ENCODE measurements around the gene AGAP1.

The AGAP1 gene

GRCh38 chr2:236158969-236159777 is 665.3 kb downstream of the AGAP1 start:
- no peak for DNase-seq

- DNase-seq = no peak
These were observed 665.9 kb downstream of the AGAP1 start for GRCh38 chr2:236159778-236160170.

GRCh38 chr2:236160366-236161081 is 666.7 kb downstream of the AGAP1 start:
- no peak for DNase-seq

DNA sequence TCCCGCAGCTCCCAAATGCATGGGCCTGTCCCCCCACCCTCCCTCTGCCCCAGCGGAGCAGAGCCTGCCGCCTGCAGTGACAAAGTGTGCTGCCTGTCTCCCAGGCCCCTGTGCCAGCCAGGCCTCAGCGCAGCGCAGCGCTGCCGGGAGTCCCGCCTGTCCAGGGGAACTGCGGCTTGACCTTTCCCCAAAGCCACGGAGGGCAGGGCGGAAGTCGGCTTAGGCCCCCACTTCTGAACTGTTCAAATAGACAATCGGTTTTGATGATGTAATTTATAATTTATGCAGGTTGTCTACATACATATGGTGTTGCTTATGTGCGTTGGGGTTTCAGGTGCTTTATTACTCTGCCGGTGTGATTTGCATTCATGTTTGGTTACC is 667.2 kb downstream of the AGAP1 start:
- no peak for DNase-seq

DNA sequence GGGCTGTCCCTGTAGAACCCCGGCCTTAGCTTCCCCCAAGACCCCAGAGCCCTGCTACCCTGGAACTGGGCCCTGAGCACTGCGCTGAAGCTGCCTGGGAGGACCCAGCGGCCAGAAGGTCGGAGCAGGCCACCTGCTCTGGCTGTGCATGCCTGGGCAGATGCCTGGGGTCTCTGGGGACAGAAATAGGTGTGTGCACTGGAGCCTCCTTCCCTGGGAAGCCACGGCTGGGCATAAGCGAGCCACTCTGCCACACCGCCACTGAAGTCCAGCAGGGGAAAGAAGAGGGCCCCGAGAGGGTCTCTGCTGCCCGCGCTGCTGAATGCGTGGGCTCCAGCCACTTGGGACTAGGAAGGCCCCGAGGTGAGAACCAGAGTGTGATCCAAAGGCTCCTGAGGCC is 667.7 kb downstream of the AGAP1 start:
- no peak for DNase-seq

DNA sequence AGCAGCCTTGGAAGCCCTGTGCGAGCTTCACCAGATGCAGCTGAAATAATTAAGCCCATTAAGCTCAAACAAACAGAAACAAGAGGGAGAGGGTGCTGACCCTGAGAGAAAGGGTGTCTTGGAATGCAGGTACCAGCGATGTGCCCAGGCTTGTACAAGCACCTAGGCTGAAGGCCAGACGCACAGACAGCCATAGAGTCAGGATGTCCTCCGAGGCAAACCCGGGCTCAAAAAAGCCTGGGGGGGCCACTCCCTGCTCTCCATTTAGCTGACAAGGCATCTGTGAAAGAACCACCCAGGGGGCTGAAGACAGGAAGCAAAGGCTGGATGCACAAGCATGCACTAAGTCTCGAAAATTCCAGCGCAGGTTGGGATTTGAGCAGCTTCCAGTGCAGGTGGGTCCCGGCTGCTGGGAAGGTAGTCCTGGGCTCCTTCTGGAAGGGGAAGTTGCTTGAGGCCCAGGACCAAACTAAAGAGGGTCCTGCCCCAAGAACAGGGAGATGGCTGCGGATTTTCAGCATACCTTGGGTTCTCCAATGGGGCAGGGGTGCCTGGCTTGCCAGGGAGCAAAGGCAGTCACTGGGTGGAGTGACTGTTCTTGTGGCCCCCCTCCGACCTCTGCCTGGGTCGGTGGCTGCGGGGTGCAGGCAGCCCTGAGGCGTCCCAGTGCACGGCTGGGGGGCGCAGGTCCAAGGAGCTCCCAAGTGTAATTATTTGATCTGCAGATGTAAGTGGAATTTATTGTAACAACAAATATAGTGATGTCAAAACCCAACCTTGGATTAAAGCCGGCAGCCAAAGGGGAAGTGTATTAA is 668.4 kb downstream of the AGAP1 start:
- DNase-seq = no peak

DNA sequence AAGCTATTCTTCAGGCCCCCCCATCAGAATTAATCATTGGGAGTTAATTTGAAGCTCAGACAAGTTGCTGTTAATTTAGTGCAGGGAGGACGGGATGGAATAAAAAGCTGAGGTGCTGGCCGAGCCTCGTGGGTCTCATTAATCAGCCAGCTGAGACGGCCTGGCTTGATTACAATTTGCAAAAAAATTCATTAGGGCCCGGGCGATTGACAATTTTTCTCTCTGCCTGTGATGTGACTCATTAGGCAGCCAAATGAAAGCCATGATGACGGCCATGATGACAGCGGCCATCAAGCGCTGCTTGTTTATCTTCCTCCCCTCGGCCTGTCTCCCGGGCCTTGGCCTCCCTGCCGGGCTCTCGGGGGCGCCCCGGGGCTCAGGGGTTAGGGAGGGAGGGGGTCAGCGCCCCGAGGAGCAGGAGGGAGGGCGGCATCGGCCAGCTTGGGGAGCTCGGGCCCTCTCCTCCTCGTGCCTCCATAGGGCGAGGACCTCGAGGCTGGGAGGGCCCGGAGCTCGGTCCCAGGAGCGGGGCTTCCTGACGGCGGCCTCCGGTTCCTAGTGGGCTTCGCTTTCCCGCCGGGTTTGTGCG is 669.1 kb downstream of the AGAP1 start:
- DNase-seq = no peak

GRCh38 chr2:236163471-236164200 is 669.8 kb downstream of the AGAP1 start:
- no peak for DNase-seq

- no peak for DNase-seq
These were observed 670.5 kb downstream of the AGAP1 start for GRCh38 chr2:236164201-236164924.

DNA sequence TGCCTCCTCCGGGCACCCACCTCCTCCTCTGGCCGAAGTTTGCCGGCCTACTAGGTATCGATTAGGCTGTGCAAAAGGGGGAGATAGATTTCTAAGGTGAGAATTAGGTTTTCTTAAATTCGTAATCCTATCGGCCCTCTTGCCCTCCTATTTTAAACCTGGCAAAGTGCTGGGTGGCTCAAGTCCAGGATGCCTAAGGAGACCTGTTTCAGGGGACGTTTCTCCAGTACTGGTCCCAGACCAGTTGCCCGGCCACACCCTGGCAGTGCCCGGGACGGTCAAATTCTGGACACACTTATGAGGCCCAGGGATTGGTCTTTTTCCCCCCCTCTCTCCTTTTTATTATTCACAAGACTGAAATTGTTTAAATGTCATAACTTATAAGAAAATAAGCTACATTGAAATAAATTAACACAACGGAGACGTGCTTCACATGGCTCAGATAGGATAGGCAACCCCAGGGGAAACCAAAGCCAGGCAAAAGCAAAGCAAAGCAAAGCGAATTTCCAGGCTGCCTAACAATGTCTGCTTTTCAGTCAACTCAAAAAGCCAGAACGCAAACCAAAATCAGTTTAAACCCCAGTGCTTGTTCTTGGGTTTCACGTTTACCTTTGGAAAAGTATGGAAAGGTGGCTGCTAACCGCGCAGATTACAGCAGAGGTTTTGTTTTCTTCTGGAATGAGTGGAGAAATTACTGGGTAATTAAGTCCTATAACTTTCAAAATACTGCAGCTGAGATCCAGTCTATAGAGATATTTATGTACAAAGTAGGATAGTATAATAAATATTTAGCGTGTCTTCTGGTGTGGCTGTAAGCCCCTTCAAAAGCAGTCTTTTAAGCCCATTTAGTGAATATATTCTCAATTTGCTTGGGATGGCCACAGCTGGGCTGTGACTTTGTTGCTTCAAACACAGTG is 671.3 kb downstream of the AGAP1 start:
- no peak for DNase-seq

GRCh38 chr2:236165842-236166795 is 672.3 kb downstream of the AGAP1 start:
- DNase-seq = no peak

DNA sequence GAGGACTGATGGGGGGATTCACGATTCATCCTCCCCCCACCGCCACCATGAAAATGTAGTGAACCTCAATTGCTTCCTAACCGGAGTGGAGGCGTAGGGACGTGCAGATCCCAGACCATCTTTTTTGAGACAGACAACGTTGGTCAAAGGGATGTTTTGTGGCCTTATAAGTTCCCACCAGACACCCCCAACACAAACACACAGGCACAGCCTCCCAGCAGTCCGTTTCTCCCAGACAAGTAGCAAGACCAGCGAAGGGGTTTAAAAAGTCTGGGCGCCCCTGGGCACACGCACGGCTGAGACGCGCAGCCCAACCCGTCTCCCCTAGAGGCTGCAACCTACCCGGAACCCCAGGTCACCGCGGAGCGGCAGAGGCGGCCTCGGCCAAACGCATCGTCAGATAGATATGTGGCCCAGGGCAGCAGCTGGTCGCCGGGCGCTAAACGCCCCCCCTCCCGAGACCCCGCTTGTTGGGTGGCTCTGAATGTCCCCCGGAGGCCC is 673.0 kb downstream of the AGAP1 start:
- DNase-seq = no peak

DNA sequence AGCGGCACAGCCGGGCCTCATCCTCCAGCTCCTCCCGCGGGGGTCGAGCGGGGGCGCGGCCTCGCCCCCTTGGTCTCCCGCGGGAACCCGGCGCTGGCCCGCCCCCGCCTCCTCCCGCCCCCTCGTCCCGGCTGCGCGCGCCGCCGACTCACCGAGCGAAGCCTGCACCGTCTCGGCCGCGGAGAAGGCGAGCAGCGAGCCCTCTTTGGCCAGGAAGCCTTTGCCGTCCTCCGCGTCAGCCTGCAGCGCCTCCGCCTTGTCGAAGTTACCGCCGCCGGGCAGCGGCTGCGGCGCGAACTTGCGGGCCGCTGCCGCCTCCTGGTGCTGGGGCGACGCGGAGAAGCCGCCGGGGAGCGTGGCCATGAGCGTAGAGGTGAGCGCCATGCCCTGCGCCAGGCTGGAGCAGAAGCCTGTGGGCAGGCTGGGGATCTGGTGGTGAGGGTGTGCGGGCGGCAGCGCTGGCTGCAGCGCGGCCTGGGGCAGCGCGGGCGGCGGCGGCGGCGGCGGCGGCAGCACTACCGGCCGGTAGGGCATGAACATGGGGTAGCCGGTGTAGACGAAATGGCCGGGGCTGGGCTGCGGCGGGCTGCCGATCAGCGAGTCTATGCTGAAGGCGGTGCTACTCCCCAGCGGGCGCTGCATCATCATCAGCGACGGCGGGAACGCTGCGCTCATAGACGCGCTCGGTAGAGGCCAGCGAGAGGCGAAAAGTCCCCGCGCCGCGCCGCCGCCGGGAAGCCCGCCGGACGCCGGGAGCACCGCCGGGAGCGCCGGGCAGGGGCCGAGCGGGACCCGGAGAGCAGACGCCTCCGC is 673.7 kb downstream of the AGAP1 start:
- DNase-seq = no peak

DNA sequence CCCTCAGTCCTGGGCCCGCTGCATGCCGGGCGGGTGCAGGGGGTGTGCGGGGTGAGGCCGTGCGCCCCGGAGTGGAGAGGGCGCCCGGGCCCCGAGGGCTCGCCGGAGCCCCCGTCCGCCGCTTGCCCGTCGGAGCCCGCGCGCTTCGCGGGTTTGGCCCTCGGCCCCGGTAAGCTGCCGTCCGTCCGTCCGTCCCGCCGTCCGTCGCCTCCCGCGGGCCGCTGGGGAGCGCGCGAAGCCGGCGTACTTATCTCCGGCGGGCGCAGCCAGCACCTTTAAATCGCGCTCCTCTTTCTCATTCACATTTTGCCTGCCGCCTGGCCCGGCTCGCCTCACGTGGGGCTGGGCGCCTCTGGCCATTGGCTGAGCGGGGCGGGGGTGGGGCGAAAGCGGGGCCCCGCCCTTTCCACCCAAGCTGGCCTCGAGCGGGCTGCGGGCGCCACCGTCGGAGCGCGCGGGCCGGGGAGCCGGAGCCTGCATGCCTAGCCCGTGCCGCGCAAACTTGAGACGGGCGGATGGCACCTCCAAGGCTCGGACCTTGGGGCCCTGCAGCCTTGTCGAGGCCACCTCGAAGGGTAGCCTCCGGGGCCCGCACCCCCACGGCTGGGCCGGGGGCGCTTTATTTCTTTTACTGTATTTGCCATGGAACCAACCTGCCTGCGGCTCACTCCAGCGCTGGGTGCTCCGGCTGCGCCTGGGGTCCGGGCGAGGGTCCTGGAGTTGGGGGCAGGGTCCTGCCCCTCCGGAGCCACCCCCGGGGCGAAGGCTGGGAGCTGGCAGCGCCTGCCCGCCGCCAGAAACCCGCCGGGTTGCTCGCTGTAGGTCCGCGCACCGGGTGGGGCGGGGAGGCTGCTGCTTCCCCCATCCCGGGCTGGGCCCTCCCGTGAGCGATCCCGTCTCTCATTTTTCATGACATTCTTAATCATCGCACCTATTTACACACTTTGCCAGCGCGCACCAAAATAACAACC is 674.6 kb downstream of the AGAP1 start, which contains the start of gene GBX2:
TSS of gene GBX2 (minus strand) at position 277 of the 971 bp plus-strand sequence. CDS start 415 bp downstream, outside the sequence.
- DNase-seq = no peak

- no peak for DNase-seq
These were observed 675.4 kb downstream of the AGAP1 start for GRCh38 chr2:236169151-236169721.

Measured in CD4-positive, alpha-beta T cell treated with Interleukin-6 for 4 hours (primary cell).